ENCODE results near the gene HSP90AA1. TPM values are rescaled to one million over a fixed set of nuclear protein-coding genes. Genes with fewer than 3 reads are reported as not detected.

HSP90AA1 gene
- total and polyA plus RNA-seq, 10 donors: 98.3 to 395 (median 209) TPM

DNA sequence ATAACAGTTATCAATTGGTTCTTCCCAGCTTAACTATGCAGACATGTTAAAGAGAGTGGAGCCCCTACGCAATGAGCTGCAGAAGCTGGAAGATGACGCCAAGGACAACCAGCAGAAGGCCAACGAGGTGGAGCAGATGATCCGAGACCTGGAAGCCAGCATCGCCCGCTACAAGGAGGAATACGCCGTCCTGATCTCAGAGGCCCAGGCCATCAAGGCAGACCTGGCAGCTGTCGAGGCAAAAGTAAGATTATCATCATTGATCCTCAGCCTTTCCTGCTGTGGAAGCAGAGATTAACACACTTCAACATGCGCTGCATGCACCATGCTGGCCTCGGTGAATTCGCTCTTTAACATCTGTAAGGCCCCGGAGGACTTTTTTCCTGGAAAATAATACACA, 53.6 kb downstream of the HSP90AA1 start:
- intact Hi-C loops (cut with DNase I; ENCODE audit: low total_unique reads): no loop called here
- Histone ChIP-seq H3K36me3 (peaks cover 20 to 100% (median 100%) of the 10 kb centered on the region in 6 donors), H3K4me3 (no peak overlapping the region), H3K9me3 (no peaks in the 10 kb centered on the region), H3K4me1 (no peaks in the 10 kb centered on the region), H3K27me3 (replicated peaks in 1 of 7) (no peaks in the 10 kb centered on the region), H3K27ac (no peak overlapping the region)
- no peak for DNase-seq
- TF ChIP-seq CTCF (IDR thresholded peaks at IDR 0.05 in 8 of 11, conservative IDR thresholded peaks at IDR 0.05 in 3 of 11) (no peak), POLR2AphosphoS5 (IDR thresholded peaks at IDR 0.05) (no peak), POLR2A (IDR thresholded peaks at IDR 0.05) (no peak)
- WGBS, 5 donors: 95 to 98% (median 97%) methylated on average over 13 of the region's 13 CpGs

Small RNAs within 50 kb of the gene (small RNA-seq; reads per million reads assigned to genes)
- 0 reads per million in 4 donors for gene RN7SL472P

Other genes with a start within 250 kb of the HSP90AA1 start
- 100 to 1,000 TPM; 270 to 446 (median 403) TPM for gene DYNC1H1, start 122.5 kb downstream of the HSP90AA1 start, total RNA-seq
- gene DYNC1H1, start 122.5 kb downstream of the HSP90AA1 start, polyA plus RNA-seq: 10 to 100 TPM; 65.9 to 85.8 (median 70.5) TPM
- 10 to 100 TPM; 25.8 to 40.8 (median 30.1) TPM for gene WDR20, start 52.9 kb upstream of the HSP90AA1 start, total RNA-seq
- 10 to 100 TPM in 1 of 3 donors, 1 to 10 TPM in 2; 8.7 to 11.1 (median 8.7) TPM for gene WDR20, start 52.9 kb upstream of the HSP90AA1 start, polyA plus RNA-seq
- 10 to 100 TPM in 4 of 7 donors, 1 to 10 TPM in 3; 4.7 to 12.2 (median 10.2) TPM for gene MOK, start 218.1 kb upstream of the HSP90AA1 start, total RNA-seq
- gene MOK, start 218.1 kb upstream of the HSP90AA1 start, polyA plus RNA-seq: 10 to 100 TPM in 1 of 3 donors, 1 to 10 TPM in 2; 4.1 to 11.7 (median 9.6) TPM
- 10 to 100 TPM; 12.9 to 22.5 (median 17.2) TPM for gene ZNF839, start 232.7 kb upstream of the HSP90AA1 start, total RNA-seq
- 10 to 100 TPM; 10.3 to 28.5 (median 18.6) TPM for gene ZNF839, start 232.7 kb upstream of the HSP90AA1 start, polyA plus RNA-seq

All from spleen (tissue), 11 donors.